GM12891 (cell line): Measurements from ENCODE around the gene SRCIN1.
"Not testable (repeated sequence)": the region's sequence is repeated elsewhere in the genome, so short reads cannot be mapped to it uniquely, and the experiment has no call there.

Source experiments
- PAX5 ChIP-seq: IDR thresholded peaks from 2 replicates; pipeline ENCODE4 v1.6.1; 2011; ENCODE audit warnings: low read length, moderate library complexity, mild to moderate bottlenecking; ENCODE audit not compliant: insufficient read depth, severe bottlenecking
- POLR2A ChIP-seq: IDR thresholded peaks from 2 replicates; pipeline ENCODE4 v1.6.1; 2011; ENCODE audit warnings: low read depth, low read length, control low read depth
- POLR2AphosphoS5 ChIP-seq: IDR thresholded peaks from 2 replicates; pipeline ENCODE4 v1.6.1; 2011; ENCODE audit warnings: low read depth, low read length, control low read depth
- TAF1 ChIP-seq: IDR thresholded peaks from 2 replicates; pipeline ENCODE4 v1.6.1; 2011; ENCODE audit warnings: low read depth, low read length, control low read depth

GRCh38 chr17:38484242-38485145 is 121.3 kb downstream of the SRCIN1 start:
- TF ChIP-seq POLR2AphosphoS5, PAX5, POLR2A, TAF1: not testable (repeated sequence)
